ENCODE data around the gene WNT1.
A peak's percentile ranks its signal among the peaks of the same experiment; 100 is the strongest.

The WNT1 gene

GRCh38 chr12:48960834-48961233, 17.3 kb upstream of the WNT1 start:
- DNase-seq (ENCODE audit: low read depth) = no peak
- TF ChIP-seq, protein P1, sequence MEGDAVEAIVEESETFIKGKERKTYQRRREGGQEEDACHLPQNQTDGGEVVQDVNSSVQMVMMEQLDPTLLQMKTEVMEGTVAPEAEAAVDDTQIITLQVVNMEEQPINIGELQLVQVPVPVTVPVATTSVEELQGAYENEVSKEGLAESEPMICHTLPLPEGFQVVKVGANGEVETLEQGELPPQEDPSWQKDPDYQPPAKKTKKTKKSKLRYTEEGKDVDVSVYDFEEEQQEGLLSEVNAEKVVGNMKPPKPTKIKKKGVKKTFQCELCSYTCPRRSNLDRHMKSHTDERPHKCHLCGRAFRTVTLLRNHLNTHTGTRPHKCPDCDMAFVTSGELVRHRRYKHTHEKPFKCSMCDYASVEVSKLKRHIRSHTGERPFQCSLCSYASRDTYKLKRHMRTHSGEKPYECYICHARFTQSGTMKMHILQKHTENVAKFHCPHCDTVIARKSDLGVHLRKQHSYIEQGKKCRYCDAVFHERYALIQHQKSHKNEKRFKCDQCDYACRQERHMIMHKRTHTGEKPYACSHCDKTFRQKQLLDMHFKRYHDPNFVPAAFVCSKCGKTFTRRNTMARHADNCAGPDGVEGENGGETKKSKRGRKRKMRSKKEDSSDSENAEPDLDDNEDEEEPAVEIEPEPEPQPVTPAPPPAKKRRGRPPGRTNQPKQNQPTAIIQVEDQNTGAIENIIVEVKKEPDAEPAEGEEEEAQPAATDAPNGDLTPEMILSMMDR (IDR thresholded peaks at IDR 0.05; ENCODE audit: insufficient read depth, low read depth, low read length, missing control alignments) = no peak
- H3K4me3 ChIP-seq (ENCODE audit: low read length) = no peak overlapping the region

DNA sequence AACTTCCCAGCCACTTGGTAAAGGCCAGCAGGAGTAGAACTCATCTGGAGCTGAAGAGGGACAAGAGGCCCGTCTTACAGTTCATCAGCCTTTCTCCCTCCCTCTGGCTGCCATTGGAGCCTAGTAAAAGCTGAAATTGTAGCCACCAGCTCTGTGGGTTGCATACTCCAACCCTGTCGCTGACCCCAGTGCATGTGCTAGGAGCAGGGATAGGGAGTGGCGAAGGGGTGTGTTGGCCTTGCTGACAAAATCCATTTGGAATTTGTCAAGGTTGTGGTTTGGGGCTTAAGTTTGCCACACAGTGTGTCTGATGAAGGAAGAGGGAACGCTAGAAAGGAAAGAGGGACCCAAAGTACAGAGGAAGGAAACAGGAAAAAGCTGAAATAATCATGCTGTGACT, 16.8 kb upstream of the WNT1 start:
- H3K4me3 ChIP-seq (ENCODE audit: low read length) = no peak overlapping the region
- TF ChIP-seq, protein P1 (IDR thresholded peaks at IDR 0.05; ENCODE audit: insufficient read depth, low read depth, low read length, missing control alignments) = no peak
- no peak for DNase-seq (ENCODE audit: low read depth)

- no peak overlapping the region for H3K4me3 ChIP-seq (ENCODE audit: low read length)
Measured at GRCh38 chr12:48961801-48962200, 16.3 kb upstream of the WNT1 start.

GRCh38 chr12:48965298-48965838, 12.8 kb upstream of the WNT1 start:
- no peak overlapping the region for H3K4me3 ChIP-seq (ENCODE audit: low read length)
- DNase-seq (ENCODE audit: low read depth) = no peak
- TF ChIP-seq, protein P1 (IDR thresholded peaks at IDR 0.05; ENCODE audit: insufficient read depth, low read depth, low read length, missing control alignments) = peak; percentile 58

More at GRCh38 chr12:48961801-48962200, 16.3 kb upstream of the WNT1 start:
- TF ChIP-seq, protein P1 (IDR thresholded peaks at IDR 0.05; ENCODE audit: insufficient read depth, low read depth, low read length, missing control alignments) = no peak
- DNase-seq (ENCODE audit: low read depth) = no peak

DNA sequence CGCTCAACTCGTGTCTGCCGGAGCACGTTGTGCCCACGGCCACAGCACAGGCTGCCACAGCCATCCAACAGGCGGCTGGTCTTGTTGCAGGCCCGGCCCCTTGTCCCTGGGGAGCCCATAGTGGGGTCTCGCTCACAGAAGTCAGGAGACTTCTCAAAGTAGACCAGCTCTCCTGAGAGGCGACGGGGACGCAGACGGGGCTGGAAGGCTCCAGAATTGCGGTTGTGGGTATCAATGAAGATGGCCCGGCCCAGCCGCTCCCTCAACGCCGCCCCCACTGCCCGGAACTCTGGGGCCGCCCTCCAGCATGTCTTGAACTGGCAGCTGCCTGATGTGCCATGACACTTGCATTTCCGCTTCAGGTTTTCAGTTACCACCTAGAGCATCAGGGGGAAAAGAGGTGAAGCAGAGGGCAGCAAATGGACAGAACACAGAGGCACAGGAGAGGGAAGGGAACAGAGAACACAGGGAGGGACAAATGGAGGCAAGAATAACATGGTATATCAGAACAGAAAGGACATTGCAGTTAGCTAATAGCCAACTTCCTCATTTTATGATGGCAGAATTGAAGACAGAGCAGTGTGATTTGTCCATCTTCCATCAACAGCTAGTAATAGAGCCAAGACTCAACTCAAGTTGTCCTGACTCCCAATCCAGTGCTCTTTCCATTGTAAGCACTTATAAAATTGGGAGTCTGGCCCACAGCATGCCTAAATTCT, 11.8 kb upstream of the WNT1 start:
- DNase-seq (ENCODE audit: low read depth) = no peak

DNA sequence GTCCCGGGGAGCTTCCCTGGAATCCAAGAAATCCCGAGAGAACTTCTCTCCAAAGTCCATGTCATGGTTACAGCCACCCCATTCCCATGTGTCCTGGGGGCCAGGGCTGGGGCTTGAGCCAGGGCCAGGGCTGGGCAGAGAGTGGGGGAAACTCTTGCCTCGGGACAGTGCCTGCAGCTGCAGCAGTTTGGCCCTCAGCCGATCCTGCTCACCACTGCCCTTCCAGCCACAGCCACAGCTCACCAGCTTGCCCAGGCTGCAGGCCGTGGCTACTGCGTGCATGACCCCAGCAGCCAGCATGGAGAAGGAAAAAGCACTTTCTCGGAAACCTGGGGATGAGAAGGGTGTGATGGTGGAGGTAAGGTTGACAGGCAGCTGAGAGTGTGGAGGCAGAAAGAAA, 10.1 kb upstream of the WNT1 start:
- H3K4me3 ChIP-seq (ENCODE audit: low read length) = no peak overlapping the region
- no peak for DNase-seq (ENCODE audit: low read depth)
- TF ChIP-seq, protein P1 (IDR thresholded peaks at IDR 0.05; ENCODE audit: insufficient read depth, low read depth, low read length, missing control alignments) = no peak

More for the DNA sequence above, 11.8 kb upstream of the WNT1 start:
- no peak overlapping the region for H3K4me3 ChIP-seq (ENCODE audit: low read length)
- TF ChIP-seq, protein P1 (IDR thresholded peaks at IDR 0.05; ENCODE audit: insufficient read depth, low read depth, low read length, missing control alignments) = no peak

DNA sequence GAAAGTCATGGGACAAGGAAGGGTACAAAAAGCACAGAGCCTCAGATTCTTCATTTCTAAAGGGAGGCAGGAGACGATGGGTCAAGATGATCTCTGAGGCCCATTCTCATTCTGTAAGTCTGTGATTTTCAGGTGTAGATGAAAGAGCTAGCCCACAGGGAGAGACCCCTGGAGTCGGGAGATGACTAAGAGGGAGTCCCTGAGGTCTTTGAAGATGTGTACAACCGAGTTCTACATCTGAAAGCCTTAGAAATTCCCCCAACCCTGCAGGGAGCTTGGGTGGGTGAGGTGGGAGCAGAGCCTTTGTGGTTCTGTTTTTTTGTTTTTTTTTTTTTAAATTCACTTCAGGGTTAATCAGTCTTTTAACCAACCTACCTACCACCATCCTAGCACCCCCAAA, 9.7 kb upstream of the WNT1 start:
- no peak overlapping the region for H3K4me3 ChIP-seq (ENCODE audit: low read length)
- TF ChIP-seq, protein P1 (IDR thresholded peaks at IDR 0.05; ENCODE audit: insufficient read depth, low read depth, low read length, missing control alignments) = no peak
- no peak for DNase-seq (ENCODE audit: low read depth)
